ENCODE results near the gene PLCD4. TPM values are rescaled to one million over a fixed set of nuclear protein-coding genes. Genes with fewer than 3 reads are reported as not detected.

Gene PLCD4
- total and polyA plus RNA-seq, 10 of the 15 experiments (the other 5 are each of a cell fraction or from before 2014, with no cell fraction given), result under 0.01 to 1.5 (median 0.23) TPM; not detected in 2

DNA sequence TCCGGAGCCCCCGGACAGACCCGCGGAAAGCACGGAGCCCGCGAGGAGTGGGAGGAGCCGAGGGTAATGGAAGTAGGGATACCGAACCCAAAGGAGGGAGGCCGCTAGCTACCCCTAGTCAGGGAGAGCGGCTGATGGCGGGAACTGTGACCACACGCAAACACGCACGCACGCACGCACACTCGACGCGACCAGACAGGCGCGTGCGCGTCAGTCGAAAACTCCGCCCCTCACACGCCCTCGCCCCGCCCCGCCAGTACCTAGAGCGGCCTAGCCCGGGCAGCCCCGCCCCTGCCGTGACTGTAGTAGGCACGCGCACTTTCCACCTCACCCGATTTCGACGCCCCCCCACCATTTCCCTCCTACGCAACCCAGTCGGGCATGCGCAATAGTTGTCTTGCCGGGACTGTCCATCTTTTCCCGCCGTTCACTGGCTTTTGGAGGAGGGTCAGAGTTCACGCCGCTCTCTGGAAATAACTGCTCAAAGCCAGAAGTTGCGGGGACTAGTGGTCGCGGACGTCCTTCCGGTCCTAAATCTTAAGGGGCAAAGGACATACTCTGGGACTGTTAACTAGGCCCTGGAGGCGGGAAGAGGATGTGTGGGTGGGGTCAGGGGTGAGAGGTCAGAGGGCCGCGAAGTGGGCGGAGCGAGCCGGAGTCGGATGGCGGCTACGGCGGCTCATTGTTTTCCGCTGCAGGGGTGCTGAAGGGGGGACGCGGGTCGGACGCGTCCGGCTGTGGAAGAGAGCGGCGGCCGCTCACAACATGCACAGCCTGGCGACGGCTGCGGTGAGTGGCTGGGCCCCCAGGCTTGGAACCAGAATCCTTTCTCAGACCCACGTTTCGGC is 39.3 kb upstream of the PLCD4 start, which contains the start of the genes CNOT9 and USP37 (continued):
- TF ChIP-seq STAT1 (conservative IDR thresholded peaks at IDR 0.05) (peak; percentile 79; the same call in 1 of the 2 replicates), SUPT20H (IDR thresholded peaks at IDR 0.05; ENCODE audit: borderline replicate concordance, control insufficient read depth, low read depth, low read length) (no peak), CBFB (IDR thresholded peaks at IDR 0.05; ENCODE audit: low read depth) (peak; percentile 44), ZNF687 (IDR thresholded peaks at IDR 0.05) (peak; percentile 100), FOXM1 (IDR thresholded peaks at IDR 0.05; ENCODE audit: low read depth, low read length) (0 out of 2 replicates have a peak, but pooled peaks have one; percentile 16), SUZ12 (IDR thresholded peaks at IDR 0.05; ENCODE audit: unreplicated experiment) (no peak), ASH2L (IDR thresholded peaks at IDR 0.05; ENCODE audit: borderline replicate concordance, low read depth) (peak; percentile 54; the same call in 1 of the 2 replicates), SKIL (IDR thresholded peaks at IDR 0.05; ENCODE audit: low read depth, poor library complexity, severe bottlenecking) (no peak), ATF7 (IDR thresholded peaks at IDR 0.05; ENCODE audit: low read depth) (peak; percentile 70), RUNX3 (IDR thresholded peaks at IDR 0.05; ENCODE audit: low read length) (peak; percentile 85), SIN3A (IDR thresholded peaks at IDR 0.05; ENCODE audit: low read depth, low read length) (peak; percentile 31; the same call in 1 of the 2 replicates)
- TF ChIP-seq, protein P1, sequence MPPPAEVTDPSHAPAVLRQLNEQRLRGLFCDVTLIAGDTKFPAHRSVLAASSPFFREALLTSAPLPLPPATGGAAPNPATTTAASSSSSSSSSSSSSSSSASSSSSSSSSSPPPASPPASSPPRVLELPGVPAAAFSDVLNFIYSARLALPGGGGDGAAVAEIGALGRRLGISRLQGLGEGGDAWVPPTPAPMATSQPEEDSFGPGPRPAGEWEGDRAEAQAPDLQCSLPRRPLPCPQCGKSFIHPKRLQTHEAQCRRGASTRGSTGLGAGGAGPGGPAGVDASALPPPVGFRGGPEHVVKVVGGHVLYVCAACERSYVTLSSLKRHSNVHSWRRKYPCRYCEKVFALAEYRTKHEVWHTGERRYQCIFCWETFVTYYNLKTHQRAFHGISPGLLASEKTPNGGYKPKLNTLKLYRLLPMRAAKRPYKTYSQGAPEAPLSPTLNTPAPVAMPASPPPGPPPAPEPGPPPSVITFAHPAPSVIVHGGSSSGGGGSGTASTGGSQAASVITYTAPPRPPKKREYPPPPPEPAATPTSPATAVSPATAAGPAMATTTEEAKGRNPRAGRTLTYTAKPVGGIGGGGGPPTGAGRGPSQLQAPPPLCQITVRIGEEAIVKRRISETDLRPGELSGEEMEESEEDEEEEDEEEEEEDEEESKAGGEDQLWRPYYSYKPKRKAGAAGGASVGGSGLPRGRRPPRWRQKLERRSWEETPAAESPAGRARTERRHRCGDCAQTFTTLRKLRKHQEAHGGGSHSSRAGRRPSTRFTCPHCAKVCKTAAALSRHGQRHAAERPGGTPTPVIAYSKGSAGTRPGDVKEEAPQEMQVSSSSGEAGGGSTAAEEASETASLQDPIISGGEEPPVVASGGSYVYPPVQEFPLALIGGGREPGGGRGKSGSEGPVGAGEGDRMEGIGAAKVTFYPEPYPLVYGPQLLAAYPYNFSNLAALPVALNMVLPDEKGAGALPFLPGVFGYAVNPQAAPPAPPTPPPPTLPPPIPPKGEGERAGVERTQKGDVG (CRISPR knock-in tag; IDR thresholded peaks at IDR 0.05), result no peak
- TF ChIP-seq, protein P2, sequence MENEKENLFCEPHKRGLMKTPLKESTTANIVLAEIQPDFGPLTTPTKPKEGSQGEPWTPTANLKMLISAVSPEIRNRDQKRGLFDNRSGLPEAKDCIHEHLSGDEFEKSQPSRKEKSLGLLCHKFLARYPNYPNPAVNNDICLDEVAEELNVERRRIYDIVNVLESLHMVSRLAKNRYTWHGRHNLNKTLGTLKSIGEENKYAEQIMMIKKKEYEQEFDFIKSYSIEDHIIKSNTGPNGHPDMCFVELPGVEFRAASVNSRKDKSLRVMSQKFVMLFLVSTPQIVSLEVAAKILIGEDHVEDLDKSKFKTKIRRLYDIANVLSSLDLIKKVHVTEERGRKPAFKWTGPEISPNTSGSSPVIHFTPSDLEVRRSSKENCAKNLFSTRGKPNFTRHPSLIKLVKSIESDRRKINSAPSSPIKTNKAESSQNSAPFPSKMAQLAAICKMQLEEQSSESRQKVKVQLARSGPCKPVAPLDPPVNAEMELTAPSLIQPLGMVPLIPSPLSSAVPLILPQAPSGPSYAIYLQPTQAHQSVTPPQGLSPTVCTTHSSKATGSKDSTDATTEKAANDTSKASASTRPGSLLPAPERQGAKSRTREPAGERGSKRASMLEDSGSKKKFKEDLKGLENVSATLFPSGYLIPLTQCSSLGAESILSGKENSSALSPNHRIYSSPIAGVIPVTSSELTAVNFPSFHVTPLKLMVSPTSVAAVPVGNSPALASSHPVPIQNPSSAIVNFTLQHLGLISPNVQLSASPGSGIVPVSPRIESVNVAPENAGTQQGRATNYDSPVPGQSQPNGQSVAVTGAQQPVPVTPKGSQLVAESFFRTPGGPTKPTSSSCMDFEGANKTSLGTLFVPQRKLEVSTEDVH (IDR thresholded peaks at IDR 0.05; ENCODE audit: low read depth, partially characterized antibody), result peak; percentile 99
- TF ChIP-seq, protein P3, sequence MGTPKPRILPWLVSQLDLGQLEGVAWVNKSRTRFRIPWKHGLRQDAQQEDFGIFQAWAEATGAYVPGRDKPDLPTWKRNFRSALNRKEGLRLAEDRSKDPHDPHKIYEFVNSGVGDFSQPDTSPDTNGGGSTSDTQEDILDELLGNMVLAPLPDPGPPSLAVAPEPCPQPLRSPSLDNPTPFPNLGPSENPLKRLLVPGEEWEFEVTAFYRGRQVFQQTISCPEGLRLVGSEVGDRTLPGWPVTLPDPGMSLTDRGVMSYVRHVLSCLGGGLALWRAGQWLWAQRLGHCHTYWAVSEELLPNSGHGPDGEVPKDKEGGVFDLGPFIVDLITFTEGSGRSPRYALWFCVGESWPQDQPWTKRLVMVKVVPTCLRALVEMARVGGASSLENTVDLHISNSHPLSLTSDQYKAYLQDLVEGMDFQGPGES (IDR thresholded peaks at IDR 0.05), result peak; percentile 4; the same call in 1 of the 2 replicates

All from GM12878 (cell line).